Loucy (cell line): ENCODE measurements around the gene KLC1.

Source experiments
- H2AFZ ChIP-seq: fragments of 200-600 bp; sonication (generic); 2 replicates; pipeline ENCODE4 v1.6.0; 2016; ENCODE audit warnings: antibody characterized with exemption, mild to moderate bottlenecking, low read length, moderate library complexity
- H3F3A ChIP-seq: fragments of 200-600 bp; 2 replicates; pipeline ENCODE4 v1.6.0; 2016; ENCODE audit warnings: antibody characterized with exemption, low read depth, mild to moderate bottlenecking
- H3K27me3 ChIP-seq: fragments of 200-600 bp; sonication (generic); 2 replicates; pipeline ENCODE4 v1.6.1; 2014; ENCODE audit warnings: low read length, mild to moderate bottlenecking; ENCODE audit not compliant: insufficient read depth, poor library complexity, severe bottlenecking
- H3K36me3 ChIP-seq: fragments of 200-600 bp; sonication (generic); 2 replicates; pipeline ENCODE4 v1.6.1; 2016; ENCODE audit warnings: low read length; ENCODE audit not compliant: insufficient read depth
- H3K4me1 ChIP-seq: fragments of 200-600 bp; sonication (generic); 2 replicates; pipeline ENCODE4 v1.5.1; 2014; ENCODE audit warnings: low read length, mild to moderate bottlenecking; ENCODE audit not compliant: insufficient read depth, poor library complexity, severe bottlenecking
- H3K4me2 ChIP-seq: fragments of 200-600 bp; sonication (generic); 2 replicates; pipeline ENCODE4 v1.6.0; 2014; ENCODE audit warnings: antibody characterized with exemption, low read length, low read depth, mild to moderate bottlenecking; ENCODE audit not compliant: poor library complexity, severe bottlenecking
- H3K4me3 ChIP-seq: fragments of 200-600 bp; sonication (generic); 2 replicates; pipeline ENCODE4 v1.5.1; 2014; ENCODE audit warnings: low read length, mild to moderate bottlenecking, mixed read lengths; ENCODE audit not compliant: poor library complexity, severe bottlenecking
- H3K79me2 ChIP-seq: fragments of 200-600 bp; sonication (generic); 2 replicates; pipeline ENCODE4 v1.6.1; 2014; ENCODE audit warnings: low read length; ENCODE audit not compliant: insufficient read depth
- H3K9ac ChIP-seq: fragments of 200-600 bp; sonication (generic); 2 replicates; pipeline ENCODE4 v1.6.0; 2014; ENCODE audit warnings: mild to moderate bottlenecking, low read depth, low read length, moderate library complexity; ENCODE audit not compliant: poor library complexity, severe bottlenecking
- H3K9me2 ChIP-seq: fragments of 200-600 bp; sonication (generic); replicated peaks from 2 replicates; pipeline ENCODE4 v1.6.1; 2016; ENCODE audit warnings: low read depth, low read length, mixed read lengths
- H3K9me3 ChIP-seq: fragments of 200-600 bp; sonication (generic); 2 replicates; pipeline ENCODE4 v1.6.1; 2014; ENCODE audit warnings: mild to moderate bottlenecking, antibody characterized with exemption, low read length, low read depth; ENCODE audit not compliant: insufficient read depth
- H4K20me1 ChIP-seq: fragments of 200-600 bp; sonication (generic); 2 replicates; pipeline ENCODE4 v1.6.0; 2014; ENCODE audit warnings: antibody characterized with exemption, low read length, mild to moderate bottlenecking; ENCODE audit not compliant: insufficient read depth, poor library complexity, severe bottlenecking
- EZH2phosphoT487 ChIP-seq: fragments of 200-600 bp; IDR thresholded peaks from 2 replicates; pipeline ENCODE4 v1.6.1; 2018; ENCODE audit warnings: antibody characterized with exemption, mild to moderate bottlenecking, moderate library complexity, borderline replicate concordance
- TF ChIP-seq, protein P1 (sequence below): fragments of 200-600 bp; sonication (generic); conservative IDR thresholded peaks from 2 replicates; pipeline ENCODE4 v1.5.1; 2014; ENCODE audit warnings: mild to moderate bottlenecking, antibody characterized with exemption, low read length

Gene KLC1

GRCh38 chr14:103735815-103736545 is 107.0 kb downstream of the KLC1 start:
- H3K79me2 ChIP-seq, result no peaks in the 10 kb centered on the region

GRCh38 chr14:103736546-103737431 is 107.8 kb downstream of the KLC1 start:
- Histone ChIP-seq H3K9me3 (no peaks in the 10 kb centered on the region), H3K36me3 (0 out of 2 replicates have a peak, but pooled peaks cover 3% of the 10 kb centered on the region), H3K27me3 (no peaks in the 10 kb centered on the region), H2AFZ (no peak overlapping the region), H3K4me3 (no peak overlapping the region), H3F3A (no peaks in the 10 kb centered on the region), H3K79me2 (no peaks in the 10 kb centered on the region), H3K9me2 (no peaks in the 10 kb centered on the region), H3K4me1 (no peaks in the 10 kb centered on the region), H3K9ac (no peak overlapping the region), H4K20me1 (no peaks in the 10 kb centered on the region), H3K4me2 (no peak overlapping the region)
- TF ChIP-seq, protein P1, sequence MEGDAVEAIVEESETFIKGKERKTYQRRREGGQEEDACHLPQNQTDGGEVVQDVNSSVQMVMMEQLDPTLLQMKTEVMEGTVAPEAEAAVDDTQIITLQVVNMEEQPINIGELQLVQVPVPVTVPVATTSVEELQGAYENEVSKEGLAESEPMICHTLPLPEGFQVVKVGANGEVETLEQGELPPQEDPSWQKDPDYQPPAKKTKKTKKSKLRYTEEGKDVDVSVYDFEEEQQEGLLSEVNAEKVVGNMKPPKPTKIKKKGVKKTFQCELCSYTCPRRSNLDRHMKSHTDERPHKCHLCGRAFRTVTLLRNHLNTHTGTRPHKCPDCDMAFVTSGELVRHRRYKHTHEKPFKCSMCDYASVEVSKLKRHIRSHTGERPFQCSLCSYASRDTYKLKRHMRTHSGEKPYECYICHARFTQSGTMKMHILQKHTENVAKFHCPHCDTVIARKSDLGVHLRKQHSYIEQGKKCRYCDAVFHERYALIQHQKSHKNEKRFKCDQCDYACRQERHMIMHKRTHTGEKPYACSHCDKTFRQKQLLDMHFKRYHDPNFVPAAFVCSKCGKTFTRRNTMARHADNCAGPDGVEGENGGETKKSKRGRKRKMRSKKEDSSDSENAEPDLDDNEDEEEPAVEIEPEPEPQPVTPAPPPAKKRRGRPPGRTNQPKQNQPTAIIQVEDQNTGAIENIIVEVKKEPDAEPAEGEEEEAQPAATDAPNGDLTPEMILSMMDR, result no peak
- no peak for TF ChIP-seq EZH2phosphoT487

More at GRCh38 chr14:103735815-103736545, 107.0 kb downstream of the KLC1 start:
- H3K9ac ChIP-seq, result no peak overlapping the region
- H2AFZ ChIP-seq, result no peak overlapping the region
- H3K27me3 ChIP-seq, result no peaks in the 10 kb centered on the region
- H3K4me1 ChIP-seq, result no peaks in the 10 kb centered on the region
- H3K4me2 ChIP-seq, result no peak overlapping the region
- no peaks in the 10 kb centered on the region for H3K9me3 ChIP-seq
- no peak for TF ChIP-seq EZH2phosphoT487
- TF ChIP-seq, protein P1, result no peak
- H3K4me3 ChIP-seq, result no peak overlapping the region
- H3F3A ChIP-seq, result no peaks in the 10 kb centered on the region
- H4K20me1 ChIP-seq, result no peaks in the 10 kb centered on the region
- no peaks in the 10 kb centered on the region for H3K9me2 ChIP-seq
- H3K36me3 ChIP-seq, result 0 out of 2 replicates have a peak, but pooled peaks cover 3% of the 10 kb centered on the region

GRCh38 chr14:103737432-103738045 is 108.5 kb downstream of the KLC1 start:
- no peaks in the 10 kb centered on the region for H3K79me2 ChIP-seq
- TF ChIP-seq EZH2phosphoT487, result no peak
- TF ChIP-seq, protein P1, result no peak
- H3K36me3 ChIP-seq, result 0 out of 2 replicates have a peak, but pooled peaks cover 3% of the 10 kb centered on the region
- no peaks in the 10 kb centered on the region for H3K27me3 ChIP-seq
- no peaks in the 10 kb centered on the region for H3K9me3 ChIP-seq
- no peaks in the 10 kb centered on the region for H4K20me1 ChIP-seq
- H3K4me3 ChIP-seq, result no peak overlapping the region
- no peak overlapping the region for H3K4me2 ChIP-seq
- H2AFZ ChIP-seq, result no peak overlapping the region
- no peak overlapping the region for H3K9ac ChIP-seq
- H3K9me2 ChIP-seq, result no peaks in the 10 kb centered on the region
- H3K4me1 ChIP-seq, result no peaks in the 10 kb centered on the region
- H3F3A ChIP-seq, result no peaks in the 10 kb centered on the region
